IPS-NIHi11 (cell line): ENCODE results near the gene MLXIPL.
"Not testable (repeated sequence)": the region's sequence is repeated elsewhere in the genome, so short reads cannot be mapped to it uniquely, and the experiment has no call there.

ENCODE experiments used
- DNase-seq: peaks from one replicate; pipeline ENCODE4 v3.0.0; 2012; ENCODE audit warnings: mixed read lengths, low spot score

MLXIPL gene

DNA sequence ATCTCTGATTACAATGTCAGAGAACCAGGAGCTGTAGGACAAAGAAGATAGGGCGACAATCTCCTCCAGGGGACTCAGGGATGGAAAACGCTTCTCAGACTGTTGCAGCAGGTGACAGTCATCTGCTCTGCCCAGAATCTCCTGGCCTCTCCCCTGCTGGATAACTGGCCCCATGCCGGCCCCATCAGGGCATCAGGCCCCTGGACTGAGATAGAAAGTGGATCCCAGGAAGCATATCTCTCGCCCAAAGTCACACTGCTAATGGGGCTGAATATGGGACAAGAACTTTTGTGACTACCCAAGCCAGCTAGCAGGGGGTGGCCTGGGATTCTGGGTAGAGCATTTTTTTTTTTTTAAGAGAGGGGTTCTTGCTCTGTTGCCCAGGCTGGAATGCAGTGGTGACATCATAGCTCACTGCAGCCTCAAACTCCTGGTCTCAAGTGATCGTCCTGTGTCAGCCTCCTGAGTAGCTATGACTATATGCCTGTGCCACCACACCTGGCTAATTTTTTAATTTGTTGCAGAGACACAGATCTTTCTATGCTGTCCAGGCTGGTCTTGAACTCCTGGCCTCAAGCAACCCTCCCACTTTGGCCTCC, 20.5 kb upstream of the MLXIPL start:
- DNase-seq: no peak

DNA sequence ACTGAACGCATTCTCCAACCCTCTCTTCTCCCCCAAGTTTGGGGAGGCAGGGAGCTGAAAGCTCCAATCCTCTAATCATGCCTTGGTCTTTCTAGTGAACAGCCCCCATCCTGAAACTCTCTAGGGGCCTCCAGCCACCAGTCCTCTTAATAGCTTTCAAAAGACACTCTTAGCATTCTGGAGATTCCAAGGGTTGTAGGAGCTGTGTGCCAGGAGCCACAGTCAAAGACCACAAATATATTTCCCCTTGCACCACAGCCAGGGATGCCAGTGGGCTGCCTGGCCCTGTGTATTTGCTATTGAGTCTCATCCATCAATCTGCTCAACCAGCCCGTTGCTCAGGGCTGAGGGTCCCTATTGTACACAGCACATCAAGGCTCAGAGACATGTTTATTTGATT, 18.5 kb upstream of the MLXIPL start:
- no peak for DNase-seq

DNA sequence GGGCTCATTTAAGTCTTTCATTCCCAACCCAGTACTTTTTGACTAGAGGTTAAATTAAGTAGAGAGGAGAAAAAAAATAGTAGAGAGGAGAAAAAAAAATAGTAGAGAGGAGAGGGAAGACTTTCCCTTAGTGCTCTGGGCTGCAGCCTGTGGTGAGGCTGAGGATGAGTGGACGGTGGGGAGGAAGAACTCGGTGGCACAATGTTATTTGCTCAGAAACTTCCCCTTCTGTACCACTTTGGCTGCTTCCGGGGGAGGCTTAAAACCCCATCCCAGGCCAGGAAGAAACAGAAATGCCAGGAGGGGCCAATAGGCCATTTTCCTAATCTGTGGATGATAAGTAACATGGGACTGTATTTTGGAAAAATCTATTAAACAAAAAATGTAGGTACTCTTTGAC, 14.6 kb upstream of the MLXIPL start:
- DNase-seq: no peak

DNA sequence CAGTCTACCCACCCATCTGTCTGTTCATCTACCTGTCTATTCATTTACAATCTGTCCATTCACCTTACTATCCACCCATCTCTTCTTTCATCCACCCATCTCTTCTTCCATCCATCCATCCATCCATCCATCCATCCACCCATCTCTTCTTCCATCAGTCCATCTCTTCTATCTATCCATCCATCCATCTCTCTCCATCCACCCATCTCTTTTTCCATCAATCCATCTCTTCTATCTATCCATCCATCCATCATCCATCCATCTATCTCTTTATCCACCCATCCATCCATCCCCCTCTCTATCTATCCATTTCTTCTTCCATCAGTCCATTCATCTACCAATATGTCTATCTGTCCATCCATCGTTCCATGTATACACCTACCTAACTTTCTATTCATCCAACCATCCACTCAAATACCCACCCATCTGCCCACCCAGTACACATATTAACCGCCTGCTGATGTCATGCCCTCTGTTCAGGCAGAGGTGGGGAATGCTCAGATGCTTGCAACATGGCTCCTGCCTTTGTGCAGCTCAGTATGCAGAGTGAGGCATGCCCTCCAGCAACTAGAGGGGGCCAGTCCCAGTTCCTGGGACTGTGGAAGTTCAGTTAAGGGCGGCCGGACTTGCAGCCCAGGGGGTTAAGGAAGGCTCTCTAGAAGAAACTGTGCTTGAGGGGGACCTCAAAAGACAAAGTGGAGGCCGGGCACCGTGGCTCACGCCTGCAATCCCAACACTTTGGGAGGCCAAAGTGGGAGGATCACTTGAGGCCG, 11.3 kb upstream of the MLXIPL start:
- no peak for DNase-seq

DNA sequence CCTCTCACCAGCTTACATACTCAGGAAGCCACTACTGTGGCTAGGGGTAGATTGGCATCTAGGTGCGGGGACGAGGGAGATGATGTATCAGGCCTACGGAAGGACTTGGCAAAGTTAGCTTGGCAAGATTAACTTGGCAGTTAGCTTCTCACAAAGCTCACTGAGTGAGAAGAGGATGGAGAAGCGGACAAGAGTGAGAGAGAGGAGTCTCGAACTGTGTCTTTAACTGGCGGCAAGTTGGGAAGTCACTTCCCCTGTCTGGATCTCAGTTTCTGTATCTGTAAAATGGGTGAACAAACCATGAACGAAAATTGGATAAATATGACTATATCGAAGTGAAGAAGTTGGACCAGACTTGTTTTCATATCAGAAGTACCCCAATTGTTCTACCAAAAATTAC, 9.5 kb upstream of the MLXIPL start:
- DNase-seq: no peak

DNA sequence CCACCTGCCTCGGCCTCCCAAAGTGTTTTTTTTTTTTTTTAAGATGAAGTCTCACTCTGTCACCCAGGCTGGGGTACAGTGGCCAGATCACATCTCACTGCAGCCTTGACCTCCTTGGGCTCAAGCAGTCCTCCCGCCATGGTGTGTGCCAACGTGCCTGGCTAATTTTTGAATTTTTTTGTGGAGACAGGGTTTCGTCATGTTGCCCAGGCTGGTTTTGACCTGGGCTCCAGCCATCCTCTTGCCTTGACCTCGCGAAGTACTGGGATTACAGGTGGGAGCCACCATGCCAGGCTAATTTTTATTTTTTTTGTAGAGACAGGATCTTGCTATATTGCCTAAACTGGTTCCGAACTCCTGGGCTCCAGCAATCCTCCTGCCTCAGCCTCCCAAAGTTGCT, 9.0 kb upstream of the MLXIPL start:
- DNase-seq: no peak

DNA sequence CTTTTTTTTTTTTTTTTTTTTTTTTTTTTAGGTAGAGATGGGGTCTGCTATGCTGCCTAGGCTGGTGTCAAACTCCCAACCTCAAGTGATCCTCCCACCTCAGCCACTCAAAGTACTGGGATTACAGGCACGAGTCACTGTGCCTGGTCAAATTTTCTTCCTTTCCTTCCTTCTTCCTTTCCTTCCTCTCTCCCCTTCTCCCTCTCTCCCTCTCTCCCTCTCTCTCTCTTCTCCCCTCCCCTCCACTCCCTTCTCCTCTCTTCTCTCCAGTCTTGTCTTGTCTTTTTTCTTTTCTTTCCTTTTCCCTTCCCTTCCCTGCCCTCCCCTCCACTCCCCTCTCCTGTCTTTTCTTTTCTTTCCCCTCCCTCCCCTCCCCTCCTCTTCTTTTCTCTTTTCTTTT, 7.2 kb upstream of the MLXIPL start:
- DNase-seq: no peak

DNA sequence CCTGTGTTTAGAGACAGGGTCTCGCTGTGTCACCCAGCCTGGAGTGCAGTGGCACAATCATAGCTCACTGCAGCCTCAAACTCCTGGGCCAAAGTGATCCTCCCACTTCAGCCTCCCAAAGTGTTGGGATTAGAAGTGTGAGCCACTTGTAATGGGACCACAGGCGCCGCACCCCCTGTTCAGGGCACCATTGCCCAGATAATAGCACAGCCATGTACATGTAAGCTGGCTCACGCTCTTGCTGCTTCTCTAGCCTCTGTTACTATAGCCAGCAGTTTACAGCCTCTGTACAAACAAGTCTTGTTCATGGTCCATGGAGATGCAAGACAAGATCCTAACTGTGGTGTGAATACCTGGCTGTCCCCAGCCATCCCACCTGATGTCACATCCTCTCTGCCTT, 4.2 kb upstream of the MLXIPL start:
- no peak for DNase-seq

DNA sequence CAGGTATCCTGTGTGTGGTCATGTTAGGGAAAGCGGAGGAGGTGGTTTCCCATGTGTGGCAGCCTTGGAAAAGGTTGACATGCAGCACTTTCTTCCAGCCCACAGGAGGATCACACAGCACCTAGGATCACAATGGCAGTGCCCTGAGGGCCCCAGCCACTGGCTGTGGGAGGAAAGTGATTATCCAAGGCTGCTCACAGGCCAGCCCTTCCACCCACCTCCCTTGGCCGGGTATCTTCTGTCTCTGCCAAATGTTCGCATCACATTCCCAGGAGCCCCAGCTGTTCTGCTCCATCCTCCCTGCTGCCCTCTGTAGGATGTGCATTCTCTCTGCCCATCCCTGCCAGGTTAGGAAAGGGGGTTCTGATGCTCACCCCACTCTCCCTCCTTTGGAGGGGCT, 2.5 kb upstream of the MLXIPL start:
- DNase-seq: no peak

DNA sequence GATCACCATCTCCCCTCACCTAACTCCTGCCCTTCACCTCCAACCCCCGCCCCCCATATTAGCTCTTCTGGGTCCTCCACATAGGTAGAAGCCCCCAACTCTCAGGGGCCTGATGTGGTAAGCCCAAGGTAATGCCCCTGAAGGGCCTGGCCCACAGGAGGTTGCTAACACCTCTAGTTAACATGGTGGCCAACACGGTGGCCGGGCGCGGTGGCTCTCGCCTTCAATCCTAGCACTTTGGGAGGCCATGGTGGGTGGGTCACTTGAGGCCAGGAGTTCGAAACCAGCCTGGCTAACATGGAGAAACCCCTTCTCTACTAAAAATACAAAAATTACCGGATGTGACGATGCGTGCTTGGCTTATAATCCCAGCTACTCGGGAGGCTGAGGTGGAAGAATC, 954 bp upstream of the MLXIPL start:
- DNase-seq: no peak

DNA sequence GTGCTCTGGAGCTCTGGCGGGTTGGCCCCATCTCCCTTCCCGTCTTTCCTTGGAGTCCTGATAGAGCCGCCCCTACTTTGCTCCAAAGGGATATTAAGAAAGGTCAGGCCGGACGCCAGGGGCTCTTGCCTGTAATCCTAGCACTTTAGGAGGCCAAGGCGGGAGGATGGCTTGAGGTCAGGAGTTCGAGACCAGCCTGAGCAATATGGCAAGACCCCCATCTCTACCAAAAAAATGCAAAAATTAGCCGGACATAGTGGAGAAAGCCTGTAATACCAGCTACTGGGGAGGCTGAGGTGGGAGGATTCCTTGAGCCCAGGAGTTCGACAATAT, 313 bp upstream of the MLXIPL start:
- DNase-seq: no peak

DNA sequence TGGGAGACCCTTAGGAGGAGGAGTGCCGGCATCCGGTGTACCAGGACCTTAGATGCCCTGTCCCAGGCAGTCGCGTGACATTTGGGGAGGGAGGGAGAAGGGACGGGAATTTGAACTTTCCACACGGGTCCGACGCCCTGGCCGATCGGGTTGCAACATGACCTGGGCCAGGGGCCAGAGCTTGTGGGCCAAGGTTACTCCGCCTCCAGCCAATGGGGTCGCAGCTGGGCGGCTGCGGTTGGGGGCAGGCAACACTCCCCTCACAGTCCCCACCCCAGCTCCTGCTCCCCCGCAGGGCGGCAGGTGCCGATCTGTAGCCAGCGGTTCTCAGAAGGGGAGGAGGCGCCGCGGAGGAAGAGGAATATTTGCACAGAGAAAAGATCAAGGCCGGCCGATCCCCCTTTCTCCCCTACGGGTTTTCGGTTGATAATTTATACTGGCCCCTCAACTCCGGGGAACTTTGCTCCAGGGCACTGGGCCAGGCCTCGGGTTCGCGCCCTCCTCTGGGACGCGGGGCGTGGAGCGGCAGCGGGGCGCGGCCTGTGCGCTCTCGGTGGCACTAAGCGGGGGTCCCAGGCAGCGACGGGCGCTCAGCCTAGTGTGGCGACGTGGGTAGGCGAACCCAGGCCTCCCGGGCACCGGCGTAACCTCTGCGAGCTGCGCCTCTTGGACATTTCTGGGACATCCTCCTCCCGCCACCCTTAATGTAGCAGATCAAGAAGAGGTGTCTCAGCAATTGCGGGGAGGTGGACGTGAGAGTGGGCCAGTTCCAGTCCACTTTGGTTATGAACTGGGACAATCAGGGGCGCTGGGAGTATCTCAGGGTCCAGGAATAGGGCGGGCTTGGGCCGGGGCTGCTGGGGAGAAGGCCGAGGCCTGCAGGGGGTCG, 1.2 kb downstream of the MLXIPL start:
- peak; percentile 89 for DNase-seq

DNA sequence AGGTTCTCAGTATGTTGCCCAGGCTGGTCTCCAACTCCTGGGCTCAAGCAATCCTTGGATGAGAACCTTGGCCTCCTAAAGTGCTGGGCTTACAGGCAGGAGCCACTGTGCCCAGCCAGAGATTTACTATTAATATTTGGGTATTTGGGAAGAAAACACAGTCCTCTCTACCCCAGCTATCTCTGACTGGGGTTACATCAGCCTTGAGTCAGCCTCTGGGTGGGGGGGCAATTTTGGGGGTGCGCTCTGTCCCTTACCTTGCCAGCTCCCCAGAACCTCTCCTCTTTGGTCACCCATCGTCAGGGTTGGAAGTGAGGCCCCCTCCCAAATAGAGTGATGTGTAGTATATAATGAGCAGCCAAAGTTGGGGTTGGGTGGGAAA, 1.8 kb downstream of the MLXIPL start:
- no peak for DNase-seq

DNA sequence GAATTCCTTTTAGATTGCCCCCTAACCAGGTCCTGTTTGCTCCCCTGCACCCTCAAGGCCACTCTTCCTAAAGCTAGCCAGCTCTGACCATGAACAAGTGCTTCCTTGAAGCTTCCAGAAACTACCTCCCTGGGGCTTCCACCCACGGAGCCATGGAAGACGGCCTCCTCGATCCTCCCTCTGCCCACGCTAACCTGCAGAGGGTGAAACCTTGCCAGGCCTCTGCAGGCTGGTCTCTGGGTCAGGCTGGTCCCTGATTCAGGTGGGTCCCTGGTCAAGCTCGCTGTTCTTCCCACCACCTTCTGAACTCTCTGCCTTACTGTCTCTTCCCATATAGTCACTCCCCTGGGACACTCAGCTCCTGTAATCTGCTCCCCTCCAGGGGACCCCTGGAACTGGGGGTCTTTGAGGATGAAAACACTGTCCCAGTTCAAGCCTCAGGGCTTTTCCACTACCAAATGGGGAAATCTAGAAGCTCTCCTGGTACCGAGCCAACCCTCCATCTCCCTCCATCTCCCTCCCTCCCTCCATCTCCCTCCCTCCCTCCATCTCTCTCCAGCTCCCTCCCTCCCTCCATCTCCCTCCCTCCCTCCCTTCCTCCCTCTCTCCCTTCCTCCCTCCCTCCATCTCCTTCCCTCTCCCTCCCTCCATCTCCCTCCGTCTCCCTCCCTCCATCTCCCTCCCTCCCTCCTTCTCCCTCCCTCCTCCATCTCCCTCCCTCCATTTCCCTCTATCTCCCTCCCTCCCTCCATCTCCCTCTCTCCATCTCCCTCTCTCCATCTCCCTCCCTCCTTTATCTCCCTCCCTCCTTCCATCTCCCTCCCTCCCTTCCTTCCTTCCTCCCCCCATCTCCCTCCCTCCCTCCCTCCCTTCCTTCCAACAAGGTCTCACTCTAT, 2.9 kb downstream of the MLXIPL start:
- DNase-seq: no peak

DNA sequence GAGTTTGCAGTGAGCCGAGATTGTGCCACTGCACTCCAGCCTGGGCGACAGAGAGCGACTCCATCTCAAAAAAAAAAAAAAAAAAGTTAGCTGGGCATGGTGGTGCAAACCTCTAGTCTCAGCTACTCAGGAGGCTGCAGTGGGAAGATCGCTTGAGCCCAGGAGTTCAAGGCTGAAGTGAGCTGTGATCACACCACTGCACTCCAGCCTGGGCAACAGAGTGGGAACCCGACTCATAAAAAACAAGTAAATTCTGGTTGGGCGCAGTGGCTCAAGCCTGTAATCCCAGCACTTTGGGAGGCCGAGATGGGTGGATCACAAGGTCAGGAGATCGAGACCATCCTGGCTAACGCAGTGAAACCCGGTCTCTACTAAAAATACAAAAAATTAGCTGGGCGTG, 4.9 kb downstream of the MLXIPL start:
- not testable (repeated sequence) for DNase-seq

DNA sequence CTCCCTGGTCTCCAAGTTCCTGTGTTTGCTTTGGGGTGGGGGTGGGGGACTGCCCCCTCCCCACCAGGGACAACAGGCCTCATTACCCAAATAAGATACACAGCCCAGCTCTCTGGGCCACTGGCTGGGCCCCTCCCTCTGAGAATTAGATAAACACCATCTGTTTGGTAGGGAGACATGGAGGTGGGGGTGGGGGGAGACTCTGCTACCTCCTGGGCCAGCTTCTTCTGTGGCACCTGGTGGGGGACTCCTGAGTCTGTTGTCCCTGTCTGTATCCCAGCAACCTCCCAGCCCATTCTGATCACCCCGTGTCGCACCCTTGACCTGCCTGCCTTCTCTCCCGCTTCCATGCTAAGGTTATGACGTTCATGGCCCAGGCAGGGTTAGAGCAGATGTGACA, 5.8 kb downstream of the MLXIPL start:
- no peak for DNase-seq

DNA sequence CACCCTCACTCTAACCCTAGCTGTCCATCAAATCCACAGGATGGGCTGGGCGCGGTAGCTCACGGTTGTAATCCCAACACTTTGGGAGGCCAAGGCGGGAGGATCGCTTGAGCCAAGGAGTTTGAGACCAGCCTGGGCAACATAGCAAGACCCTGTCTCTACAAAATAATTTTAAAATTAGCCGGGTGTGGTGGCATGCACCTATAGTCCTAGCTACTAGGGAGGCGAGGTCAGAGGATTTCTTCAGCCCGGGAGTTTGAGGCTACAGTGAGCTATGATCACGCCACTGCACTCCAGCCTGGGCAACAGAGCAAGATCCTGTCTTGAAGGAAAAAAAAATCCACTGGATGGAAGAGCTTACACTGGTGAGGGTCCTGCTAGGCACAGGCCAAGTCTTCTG, 6.8 kb downstream of the MLXIPL start:
- not testable (repeated sequence) for DNase-seq

DNA sequence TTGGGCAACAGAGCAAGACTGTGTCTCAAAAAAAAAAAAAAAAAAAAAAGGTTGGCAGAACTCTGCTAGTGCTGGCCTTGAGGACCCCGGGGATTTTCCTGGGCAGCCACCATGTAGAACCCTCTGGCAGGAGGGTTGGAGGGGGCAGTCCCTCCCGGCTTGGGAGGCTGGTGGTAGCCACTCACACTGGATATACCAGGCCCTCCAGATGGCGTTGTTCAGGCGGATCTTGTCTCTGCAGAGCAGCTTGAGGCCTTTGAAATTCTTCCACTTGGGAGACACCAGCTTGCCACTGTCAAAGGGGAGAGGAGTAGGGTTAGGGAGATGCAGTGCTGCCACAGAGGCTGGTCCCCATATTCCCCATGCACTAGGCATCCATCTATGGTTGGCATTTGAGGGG, 8.4 kb downstream of the MLXIPL start:
- DNase-seq: no peak

DNA sequence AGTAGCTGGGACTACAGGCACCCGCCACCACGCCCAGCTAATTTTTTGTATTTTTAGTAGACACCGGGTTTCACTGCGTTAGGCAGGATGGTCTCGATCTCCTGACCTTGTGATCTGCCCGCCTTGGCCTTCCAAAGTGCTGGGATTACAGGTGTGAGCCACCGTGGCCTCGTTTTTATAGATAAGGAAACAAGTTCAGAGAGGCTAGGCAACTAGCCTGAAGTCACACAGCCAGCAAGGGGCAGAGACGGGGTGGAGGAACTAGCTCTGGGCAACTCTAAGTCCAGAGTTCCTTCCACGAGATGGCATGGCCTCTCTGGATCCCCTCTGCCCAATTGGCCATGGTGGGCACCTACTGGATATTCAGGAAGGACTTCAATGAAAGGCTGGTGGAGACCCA, 9.4 kb downstream of the MLXIPL start:
- not testable (repeated sequence) for DNase-seq

DNA sequence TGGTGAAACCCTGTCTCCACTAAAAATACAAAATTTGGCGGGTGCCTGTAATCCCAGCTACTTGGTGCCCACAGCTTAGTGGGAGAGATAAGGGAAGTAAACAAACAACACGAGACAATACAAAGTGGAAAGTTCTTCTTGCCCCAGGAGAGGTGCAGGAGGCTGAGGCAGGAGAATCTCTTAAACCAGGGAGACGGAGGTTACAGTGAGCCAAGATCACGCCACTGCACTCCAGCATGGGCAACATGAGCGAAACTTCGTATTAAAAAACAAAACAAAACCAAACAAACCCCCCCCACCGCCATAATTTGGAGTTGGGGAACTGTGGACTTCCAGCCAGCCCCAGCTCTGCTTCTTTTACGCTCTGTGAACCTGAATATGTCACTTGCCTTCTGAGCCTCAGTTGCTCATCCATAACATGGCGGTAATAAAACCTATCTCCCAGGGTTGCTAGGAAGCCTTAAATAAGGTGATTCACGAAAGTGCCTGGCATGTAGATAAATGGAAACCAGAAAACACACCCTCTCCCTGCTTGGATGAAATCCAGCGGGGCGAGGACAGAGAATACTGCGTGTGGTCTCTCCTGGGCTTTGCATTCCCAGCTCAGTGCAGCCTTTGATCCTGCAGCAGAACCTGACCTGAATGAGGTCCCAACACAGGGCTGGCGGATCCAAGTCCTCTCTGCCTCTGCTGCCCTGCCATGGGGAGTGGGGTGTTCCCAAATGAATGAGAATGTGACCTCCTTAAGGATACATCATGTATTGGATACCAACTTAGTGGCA, 10.2 kb downstream of the MLXIPL start:
- no peak for DNase-seq

DNA sequence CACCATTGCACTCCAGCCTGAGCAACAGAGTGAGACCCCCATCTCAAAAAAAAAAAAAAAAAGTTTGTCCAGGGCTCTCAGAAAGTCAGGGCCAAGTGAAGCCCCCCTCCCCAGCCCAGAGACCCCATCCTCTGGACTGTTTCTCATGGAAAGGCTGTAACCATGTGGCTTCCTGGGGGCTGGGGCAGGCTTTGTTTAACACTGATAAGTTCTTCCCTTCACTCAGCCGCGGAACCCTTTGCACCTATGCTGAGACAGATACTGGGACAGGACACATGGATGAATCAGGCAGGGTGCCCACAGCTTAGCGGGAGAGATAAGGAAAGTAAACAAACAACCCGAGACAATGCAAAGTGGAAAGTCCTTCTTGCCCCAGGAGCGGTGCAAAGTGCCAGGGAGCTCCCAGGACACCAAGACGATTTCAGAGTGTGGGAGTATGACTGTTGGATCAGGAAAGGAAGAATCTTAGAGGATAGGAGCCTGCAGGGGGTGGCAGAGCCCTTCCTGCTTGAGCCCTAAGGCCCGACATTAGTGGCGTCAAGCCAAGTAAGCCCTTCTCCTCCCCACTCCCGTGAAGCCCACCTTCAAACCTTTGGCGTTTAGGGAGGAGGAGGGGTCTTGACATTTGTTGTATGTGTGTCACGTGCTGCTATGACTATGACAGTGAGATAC, 11.6 kb downstream of the MLXIPL start:
- DNase-seq: no peak
